HG03060 (cell line): ENCODE results near the gene OSBPL10.

ENCODE experiments used
- ATAC-seq: cut with Tn5 transposase; IDR thresholded peaks from one replicate; pipeline ENCODE4 v1.9.1; 2021; ENCODE audit warnings: low read depth, moderate number of reproducible peaks; ENCODE audit not compliant: unreplicated experiment

Gene OSBPL10

DNA sequence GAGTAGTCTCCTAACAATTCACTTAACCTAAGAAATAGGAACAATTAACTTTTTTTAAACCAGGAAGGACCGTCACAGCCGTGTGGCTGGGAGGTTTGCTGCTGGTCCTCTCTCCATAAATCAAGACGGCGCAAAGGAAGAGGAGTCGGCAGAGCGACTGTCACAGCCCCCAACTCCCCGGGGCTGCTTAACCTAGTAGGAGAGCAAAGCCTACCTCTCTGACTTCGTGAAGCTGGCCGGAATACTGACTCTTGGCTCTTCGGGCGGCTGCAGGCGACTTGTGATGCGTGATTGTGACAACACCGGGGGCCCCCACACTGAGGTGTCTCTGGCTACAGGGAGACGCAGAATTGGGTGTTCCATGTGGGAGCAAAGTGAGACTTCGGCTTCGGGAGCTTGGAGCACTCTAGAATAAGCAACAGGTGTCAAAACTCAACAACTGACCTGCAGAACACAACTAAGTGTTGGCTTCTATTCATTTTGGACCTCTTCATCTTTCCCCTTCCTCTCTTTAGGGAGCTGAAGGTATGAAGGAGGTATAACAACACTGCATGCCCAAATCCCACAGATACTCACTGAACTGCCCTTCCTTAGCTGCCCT lies 151.1 kb downstream of the OSBPL10 start:
- ATAC-seq: no peak

DNA sequence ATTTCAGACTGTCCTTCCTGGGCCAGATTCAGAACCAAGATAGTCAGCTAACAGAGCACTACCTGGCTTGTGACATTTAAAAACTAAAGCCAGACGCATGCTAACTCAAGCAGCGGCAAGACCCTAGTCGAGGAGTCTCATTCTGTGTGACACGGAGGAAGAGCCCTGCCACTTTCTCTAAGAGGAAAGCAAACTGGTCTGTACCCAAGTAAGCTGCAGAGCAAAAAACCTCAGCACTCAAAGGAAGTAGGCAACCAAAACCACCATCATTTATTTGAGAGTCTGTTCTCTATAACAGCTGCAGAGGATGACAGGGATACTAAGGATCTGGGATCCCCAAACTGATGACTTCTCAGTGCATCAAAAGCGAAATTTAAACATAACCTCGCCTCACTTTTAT lies 152.1 kb downstream of the OSBPL10 start:
- no peak for ATAC-seq

DNA sequence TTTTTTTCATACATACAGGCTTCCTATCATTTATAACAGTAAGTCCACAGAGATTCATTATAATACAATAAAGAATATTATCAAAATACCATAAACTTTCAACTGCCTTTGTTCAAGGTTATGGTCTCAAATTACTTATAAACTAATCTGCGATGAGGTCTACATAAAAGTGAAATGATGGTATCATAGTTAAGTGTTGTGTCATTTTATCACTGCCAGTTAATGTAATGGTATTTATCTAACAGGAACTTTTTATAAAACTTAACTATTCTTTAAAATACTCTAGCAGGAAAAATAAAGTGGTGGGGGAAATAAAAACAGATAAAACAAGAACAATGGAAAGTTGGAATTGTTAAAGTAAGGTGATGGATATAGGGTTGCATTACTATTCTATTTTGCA lies 153.1 kb downstream of the OSBPL10 start:
- ATAC-seq: no peak

DNA sequence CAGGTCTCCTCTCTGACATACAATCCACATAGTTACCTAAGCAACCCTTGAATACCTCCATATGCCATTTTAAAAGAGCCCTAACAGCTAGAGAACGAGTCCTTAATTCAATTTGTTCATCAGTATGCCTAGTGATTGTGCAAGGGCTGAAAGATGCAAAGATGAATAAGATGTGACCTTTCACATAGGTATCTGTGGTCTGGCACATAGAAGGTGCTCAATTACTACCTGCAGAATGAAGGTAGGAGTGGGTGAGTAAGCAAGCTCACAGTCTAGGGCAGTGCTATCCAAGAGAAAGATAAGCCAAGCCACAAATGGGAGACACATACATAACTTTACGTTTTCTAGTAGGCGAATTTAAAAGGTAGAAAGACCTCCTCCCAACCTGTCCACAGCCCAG lies 157.9 kb downstream of the OSBPL10 start:
- ATAC-seq: no peak

DNA sequence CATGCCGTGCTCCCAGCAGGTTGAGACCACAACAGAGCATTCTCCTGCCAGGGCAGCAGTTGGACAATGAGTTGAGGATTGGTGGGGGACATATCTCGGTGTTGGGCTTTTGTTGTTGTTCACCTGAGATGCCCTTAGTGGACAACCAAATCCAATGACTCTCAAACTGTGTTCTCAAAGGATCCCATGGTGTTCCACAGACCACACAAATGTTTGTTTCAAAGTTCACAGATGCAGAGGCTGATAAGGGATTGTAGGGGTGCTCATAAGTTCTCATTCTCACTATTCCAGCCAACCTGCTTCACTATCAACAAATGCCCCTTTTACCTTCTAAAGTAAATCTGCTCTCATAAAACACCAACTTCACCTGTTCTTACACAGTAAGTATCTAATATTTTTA lies 159.9 kb downstream of the OSBPL10 start:
- no peak for ATAC-seq

DNA sequence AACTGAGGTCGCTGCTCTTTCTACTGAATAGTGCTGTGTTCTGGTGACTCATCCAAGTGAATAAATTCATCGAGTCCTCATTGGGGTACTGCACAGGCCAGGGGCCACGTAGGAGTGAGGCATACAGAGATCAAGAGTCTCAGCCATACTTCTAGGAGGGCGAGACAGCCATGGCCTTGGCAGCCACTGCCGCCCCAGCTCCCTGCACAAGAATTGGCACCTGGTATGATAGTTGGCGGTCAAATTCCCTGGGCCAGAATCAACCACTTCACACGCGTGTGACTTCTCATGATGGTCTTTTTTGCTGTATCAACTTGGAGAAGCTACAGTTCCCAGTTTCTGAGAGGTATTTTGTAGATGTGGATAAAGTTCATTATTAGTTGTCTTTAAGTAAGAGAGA lies 161.6 kb downstream of the OSBPL10 start:
- no peak for ATAC-seq

DNA sequence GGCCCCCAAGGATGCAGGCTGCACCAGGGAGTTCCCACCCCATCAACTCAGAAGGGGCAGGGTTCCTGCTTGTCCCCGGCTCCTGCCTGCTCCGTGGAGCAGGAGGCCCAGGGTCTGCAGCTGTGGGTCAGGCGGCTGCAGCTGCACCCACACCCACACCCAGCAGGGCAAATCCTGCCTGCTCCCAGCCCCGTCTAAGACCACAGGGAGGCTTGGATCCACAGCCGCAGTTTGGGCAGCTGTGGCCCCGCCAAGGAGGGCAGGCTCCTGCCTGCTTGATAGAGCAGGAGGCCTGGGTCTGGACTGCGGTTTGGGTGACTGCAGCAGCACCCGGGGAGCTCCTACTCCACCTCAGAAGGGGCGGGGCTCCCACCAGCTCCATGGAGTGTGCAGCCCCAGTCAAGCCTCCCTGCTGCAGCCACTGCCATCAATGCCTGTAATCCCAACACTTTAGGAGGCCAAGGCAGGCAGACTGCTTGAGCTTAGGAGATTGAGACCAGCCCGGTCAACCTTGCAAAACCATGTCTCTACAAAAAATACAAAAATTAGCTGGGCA lies 163.6 kb downstream of the OSBPL10 start:
- no peak for ATAC-seq

DNA sequence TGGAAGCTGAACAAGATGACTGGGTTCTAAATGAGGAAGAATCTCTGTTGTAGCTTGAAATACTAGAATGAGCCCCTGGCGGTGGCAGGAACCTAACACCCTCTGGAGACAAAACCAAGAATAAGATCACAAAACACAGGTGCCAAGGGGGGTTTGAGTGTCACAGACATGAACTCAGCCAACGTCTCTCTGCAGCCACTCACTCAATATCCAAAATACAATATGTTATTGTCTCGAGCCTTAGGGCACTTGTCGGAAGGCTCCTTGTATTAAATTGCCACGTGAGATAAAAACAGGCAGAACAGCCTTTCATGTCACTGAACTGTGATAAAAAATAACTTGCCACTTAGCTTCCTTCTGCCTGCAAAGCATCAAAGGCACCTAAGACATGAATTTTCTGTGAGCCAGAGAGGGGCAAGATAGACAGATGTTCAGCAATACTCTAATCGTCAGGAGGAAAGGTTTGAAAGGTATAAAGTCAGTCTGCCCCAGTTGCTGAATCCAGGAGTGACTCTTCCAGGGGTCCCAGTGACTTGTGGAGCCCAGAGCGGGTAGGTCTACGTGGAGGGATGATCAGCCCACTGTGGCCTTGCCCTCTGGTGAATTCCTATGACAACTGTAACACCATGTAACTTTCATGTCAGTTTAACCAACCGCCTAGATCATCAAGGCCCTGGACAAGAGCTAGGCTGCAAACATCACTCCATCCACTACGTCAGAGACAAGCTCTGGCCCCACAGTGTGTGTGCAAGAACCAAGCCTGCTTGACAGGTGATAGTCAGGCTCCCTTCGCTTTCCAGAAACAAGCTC lies 165.2 kb downstream of the OSBPL10 start:
- no peak for ATAC-seq

DNA sequence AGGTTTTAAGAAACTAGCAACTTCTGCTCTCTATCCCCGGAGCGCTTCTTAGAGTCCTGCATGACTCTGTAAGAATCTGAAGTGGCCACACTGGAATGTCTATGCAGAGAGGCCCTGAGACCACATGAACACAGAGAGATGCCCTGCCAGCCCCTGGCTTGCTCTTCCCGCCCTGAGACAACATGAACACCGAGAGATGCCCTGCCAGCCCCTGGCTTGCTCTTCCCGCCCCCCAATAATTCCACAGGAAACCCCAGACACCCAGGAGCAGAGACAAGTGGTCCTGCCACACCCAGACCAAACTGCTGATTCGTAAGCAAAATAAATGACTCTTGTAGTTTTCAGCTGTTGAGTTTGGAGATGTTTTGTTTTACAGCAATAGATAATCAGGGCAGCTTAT lies 166.1 kb downstream of the OSBPL10 start:
- ATAC-seq: no peak

DNA sequence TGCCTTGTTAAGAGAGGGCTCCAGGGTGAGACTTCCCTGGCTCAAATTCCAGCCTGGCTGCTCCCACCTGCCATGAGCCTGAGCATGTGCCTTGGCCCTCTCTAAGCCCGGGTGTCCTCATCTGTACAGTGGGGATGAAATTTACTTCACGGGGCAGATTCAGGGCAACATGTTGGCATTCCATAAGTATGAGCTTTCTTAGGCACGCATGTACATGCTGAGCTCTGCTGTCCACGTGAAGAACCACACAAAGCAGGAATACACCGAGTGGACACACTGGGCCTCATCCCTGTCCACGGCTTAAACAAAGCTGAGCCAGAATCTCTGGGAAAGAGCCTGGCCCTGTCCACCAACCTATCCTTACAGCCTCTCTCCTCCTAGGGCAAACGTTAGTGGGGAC lies 167.4 kb downstream of the OSBPL10 start:
- no peak for ATAC-seq

DNA sequence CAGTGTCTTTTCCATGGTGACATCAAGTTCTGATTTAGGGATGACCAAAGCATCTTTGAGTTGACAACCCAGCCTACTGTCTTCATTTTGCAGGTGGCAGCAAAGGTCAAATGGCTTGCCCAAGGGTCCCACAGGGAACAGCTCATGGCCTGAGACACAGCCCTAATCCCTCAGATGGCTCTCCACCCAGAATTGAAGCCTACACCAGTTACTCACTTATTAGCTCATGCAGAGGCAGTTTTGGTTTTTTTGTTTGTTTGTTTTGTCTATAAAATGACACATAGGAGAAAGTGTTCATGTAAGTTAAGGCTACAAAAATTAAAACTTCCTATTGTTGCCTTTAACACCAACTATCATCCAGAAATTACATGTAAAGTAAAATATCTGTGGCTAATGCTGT lies 167.9 kb downstream of the OSBPL10 start:
- no peak for ATAC-seq

DNA sequence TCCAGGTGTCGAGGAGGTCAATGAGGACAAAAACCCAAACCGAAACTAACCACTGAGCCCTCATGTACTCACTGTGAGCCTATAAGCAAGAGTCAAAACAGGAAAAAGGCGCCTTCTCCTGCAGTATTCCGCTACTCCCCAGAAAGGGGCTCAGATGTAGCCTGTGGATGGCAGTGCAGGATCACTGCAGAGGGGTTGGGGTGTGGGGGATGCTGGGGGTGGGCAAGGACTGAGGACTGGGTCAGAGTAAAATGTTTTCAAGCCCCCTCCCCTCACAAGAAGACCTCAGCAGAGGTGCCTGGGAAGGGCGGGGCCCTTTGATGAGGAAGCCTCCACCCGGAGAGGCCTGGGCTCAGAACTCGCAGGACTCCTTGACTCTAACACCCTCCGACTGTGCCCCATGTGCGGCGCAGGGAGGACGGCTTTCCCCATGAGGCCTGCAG lies 170.1 kb downstream of the OSBPL10 start:
- ATAC-seq: no peak

DNA sequence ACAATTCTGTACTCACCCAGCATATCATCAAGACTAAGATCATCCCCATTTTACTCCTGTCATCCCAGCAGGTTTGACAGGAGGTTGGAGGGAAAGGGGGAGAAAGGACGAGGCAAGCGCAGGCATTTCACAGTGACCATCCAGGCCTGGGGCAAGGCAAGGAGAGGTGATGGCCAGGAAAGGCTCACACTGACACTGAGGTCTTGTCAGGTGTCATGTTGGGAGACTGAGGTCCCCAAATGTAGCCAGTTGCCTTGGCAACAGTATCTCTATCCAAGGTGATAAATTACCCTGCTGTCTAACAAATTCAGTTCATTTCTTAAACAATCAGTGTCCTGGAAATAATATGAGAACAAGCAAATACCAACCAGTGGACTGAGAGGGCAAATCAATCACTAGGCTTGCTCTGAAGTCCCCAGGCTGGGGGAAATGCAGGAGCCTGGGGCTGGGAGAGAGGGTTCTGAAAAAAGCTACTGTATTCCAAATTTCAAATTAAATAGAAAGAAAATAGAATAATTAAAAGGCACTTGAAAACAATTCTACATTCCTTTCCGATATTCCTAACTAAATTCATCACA lies 172.8 kb downstream of the OSBPL10 start:
- ATAC-seq: no peak

DNA sequence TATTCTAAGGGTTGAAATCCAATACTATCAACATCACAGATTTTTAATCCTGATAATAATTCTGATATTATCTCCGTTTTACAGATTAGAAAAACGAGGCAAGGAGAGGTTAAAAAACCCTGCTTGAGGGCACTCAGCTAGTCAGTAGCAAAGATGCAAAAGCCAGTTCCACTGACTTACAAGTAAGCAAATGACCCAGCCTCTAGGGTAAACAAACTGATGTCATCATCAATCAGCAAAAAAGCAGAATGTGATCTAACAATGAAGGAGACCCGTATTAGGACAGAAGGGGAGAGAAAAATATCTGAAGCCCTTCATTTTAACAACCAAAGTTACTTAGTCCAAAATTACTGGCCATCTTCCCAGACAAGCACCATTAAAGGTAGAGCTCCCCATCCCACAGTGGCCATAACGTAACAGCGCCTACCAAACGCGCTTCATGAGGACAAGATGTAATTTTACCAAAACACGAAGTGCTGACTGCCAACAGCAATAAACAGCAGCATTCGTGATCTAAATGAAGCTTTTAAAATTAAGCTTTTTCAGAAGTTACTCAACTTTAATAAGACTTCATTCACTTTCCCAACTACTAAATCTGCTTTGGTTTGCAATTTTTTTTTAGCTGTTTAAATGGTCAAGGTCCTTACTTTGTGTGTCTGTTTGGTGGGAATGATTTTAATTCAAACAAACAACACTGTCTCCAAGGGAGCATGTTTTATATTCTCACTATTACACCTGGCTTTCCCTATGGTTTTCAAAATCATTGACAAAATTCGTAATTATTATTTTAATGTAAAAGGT lies 176.6 kb downstream of the OSBPL10 start:
- no peak for ATAC-seq

DNA sequence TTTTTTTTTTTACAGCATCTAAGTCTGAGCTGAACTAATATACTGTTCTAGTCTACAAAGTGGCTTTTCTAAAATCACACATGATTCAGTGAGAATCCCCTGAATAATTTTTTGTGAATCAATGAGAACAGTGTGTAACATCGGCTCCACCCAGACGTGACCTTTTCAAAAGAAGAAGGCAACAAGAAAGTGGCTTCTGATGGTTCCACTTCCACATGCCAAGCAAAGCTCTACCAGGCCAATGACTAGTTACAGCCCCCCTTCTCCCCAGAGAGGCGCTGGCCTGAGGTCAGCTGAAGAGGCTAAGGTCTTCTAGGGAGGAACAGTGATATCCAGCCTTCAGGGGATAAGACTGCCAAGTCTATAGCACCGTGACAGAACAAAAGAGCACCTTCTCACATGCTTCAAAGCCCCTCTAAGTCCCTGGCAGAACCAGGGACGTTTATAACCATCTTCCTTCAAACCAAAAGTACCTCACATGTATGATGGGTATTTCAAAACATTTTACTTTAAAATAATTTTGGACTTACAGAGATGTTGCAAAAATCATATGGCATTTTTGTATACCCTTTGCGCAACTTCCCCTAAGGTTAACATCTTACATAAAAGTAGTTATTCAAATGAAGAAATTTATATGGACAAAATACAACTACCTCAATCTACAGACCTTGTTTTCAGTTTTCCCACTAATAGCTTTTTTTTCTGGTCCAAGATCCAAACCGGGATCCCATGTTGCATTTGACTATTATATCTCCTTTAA lies 177.9 kb downstream of the OSBPL10 start:
- ATAC-seq: no peak

DNA sequence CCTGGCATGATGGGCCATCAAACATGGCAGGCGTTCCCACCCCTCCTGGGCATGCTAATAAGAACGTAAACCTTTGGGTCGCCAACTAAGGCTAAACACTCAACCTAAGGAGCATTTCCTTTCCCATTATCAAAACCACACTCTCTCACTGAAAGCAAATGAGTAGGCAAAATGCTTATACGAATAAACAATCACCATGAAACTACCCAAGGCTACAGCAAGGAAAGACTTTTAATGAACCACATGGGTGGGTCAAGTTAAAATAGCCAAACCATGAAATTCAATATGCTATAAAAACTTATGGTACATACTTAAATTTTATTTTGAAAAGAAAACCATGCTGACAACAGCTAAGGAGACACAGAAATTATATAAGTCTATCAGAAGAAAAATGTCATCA lies 180.6 kb downstream of the OSBPL10 start:
- no peak for ATAC-seq

DNA sequence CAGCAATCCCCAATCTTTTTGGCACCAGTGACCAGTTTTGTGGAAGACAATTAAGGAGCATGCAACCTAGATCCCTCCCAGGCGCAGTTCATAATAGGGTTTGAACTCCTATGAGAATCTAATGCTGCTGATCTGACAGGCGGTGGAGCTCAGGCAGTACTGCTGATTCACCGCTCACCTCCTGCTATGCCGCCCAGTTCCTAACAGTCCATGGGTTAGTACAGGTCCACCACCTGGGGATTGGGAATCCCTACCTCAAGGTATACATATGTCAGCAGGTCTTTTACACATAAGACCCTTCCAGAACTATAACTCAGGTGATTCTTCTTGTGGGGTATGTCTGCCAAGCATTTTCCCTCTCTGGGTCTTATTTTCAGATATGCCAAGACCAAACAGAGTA lies 182.2 kb downstream of the OSBPL10 start:
- ATAC-seq: no peak

DNA sequence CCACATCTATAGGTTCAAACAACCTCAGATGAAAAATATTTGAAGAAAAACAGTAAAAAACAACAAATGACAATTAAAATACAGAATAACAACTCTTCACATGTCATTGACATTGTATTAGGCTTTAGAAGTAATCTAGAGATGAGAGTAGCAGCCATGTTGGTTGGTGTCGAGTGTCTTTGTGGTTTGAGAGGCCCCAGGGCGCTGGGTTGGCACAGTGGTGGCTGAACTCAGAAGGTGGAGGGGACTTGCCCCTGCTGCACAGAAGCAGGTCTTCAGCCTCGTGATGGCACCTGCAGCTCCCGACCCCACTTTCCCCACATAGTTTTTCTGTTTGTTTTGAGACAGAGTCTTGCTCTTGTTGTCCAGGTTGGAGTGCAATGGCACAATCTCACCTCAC lies 187.2 kb downstream of the OSBPL10 start:
- ATAC-seq: no peak

DNA sequence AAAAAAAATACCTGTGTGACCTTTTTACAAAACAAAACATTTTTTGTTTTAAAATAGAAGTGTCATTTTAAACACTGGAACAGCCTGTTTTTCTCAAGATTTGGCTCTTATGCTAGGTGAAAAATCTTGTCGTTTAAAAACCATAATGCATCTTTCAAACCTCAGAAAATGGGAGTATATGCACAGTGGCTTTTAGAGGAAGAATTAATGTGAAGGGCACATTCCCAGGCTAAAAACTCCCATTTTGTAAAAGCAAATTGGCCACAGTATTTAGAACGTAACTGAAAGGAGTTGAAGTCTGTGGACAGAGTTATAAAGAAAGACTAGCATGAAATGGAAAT lies 190.0 kb downstream of the OSBPL10 start:
- no peak for ATAC-seq
